GM18502 (cell line): Measurements from ENCODE around the gene MPI.

Source experiments
- ATAC-seq: cut with Tn5 transposase; IDR thresholded peaks from one replicate; pipeline ENCODE4 v1.9.1; 2021; ENCODE audit warnings: mild to moderate bottlenecking; ENCODE audit not compliant: unreplicated experiment, poor library complexity

MPI gene

GRCh38 chr15:74889883-74890664 is at the start of gene MPI:
MPI (plus strand) TSS chr15:74890042; CDS start chr15:74890074, 32 bp downstream.
- ATAC-seq: peak; percentile 90

- ATAC-seq: no peak
Measured at GRCh38 chr15:74840851-74841775, 48.7 kb upstream of the MPI start.

GRCh38 chr15:74841891-74842373 is 47.9 kb upstream of the MPI start:
- no peak for ATAC-seq

GRCh38 chr15:74842581-74843444 is 47.0 kb upstream of the MPI start, which contains the start of gene ULK3:
ULK3 (minus strand) TSS chr15:74843156; CDS start chr15:74843105, 51 bp downstream.
- peak; percentile 83 for ATAC-seq

GRCh38 chr15:74843445-74843828 is 46.4 kb upstream of the MPI start:
- no peak for ATAC-seq

GRCh38 chr15:74843891-74844299 is 45.9 kb upstream of the MPI start:
- no peak for ATAC-seq

GRCh38 chr15:74844319-74845207 is 45.3 kb upstream of the MPI start:
- ATAC-seq: no peak

GRCh38 chr15:74845208-74845568 is 44.7 kb upstream of the MPI start:
- no peak for ATAC-seq

GRCh38 chr15:74845581-74845980 is 44.3 kb upstream of the MPI start:
- ATAC-seq: no peak

- ATAC-seq: no peak
Measured at GRCh38 chr15:74847432-74847831, 42.4 kb upstream of the MPI start.

GRCh38 chr15:74850393-74850792 is 39.4 kb upstream of the MPI start:
- ATAC-seq: no peak

GRCh38 chr15:74851960-74852359 is 37.9 kb upstream of the MPI start:
- ATAC-seq: no peak

- ATAC-seq: no peak
Measured at GRCh38 chr15:74854453-74855022, 35.3 kb upstream of the MPI start.

GRCh38 chr15:74855857-74856256 is 34.0 kb upstream of the MPI start:
- ATAC-seq: no peak

GRCh38 chr15:74856537-74856936 is 33.3 kb upstream of the MPI start:
- no peak for ATAC-seq

- ATAC-seq: peak; percentile 81
Measured at GRCh38 chr15:74857082-74857655, 32.7 kb upstream of the MPI start.

GRCh38 chr15:74857671-74858368 is 32.0 kb upstream of the MPI start:
- peak; percentile 25 for ATAC-seq

GRCh38 chr15:74858369-74858740 is 31.5 kb upstream of the MPI start:
- no peak for ATAC-seq
